ENCODE results near the gene ADRB1. TPM values are rescaled to one million over a fixed set of nuclear protein-coding genes. Genes with fewer than 3 reads are reported as not detected.

Gene ADRB1
- total and polyA plus RNA-seq, 2 of the 4 experiments (the other 2 are of a cell fraction): not detected

GRCh38 chr10:114000457-114001010 is 43.1 kb upstream of the ADRB1 start:
- no peaks in the 10 kb centered on the region for H3K79me1 ChIP-seq (ENCODE audit: low read depth in 1 of 2, low read length in 2 of 2)
- no peak overlapping the region for H3K9ac ChIP-seq (ENCODE audit: low read depth, low read length)
- ChIA-PET CTCF (no interaction called here), POLR2A (ENCODE audit: unreplicated experiment) (no interaction called here)
- peaks cover 5% of the 10 kb centered on the region for H3K27me3 ChIP-seq (ENCODE audit: control insufficient read depth, insufficient read depth, low read length)
- no peaks in the 10 kb centered on the region for H3K9me3 ChIP-seq (ENCODE audit: control insufficient read depth, insufficient read depth, low read length)
- H2BK15ac ChIP-seq (ENCODE audit: low read depth, low read length): no peak overlapping the region
- H2BK20ac ChIP-seq (ENCODE audit: low read depth, low read length): no peak overlapping the region
- no peak overlapping the region for H3K4me3 ChIP-seq (ENCODE audit: insufficient read depth, low read depth, low read length)
- H4K8ac ChIP-seq (ENCODE audit: low read depth in 2 of 2, low read length in 2 of 2): no peak overlapping the region
- no peaks in the 10 kb centered on the region for H3K4me1 ChIP-seq (ENCODE audit: control insufficient read depth, insufficient read depth, low read length)
- no peak overlapping the region for H3K56ac ChIP-seq (ENCODE audit: extremely low read depth, insufficient read depth, low read length)
- no peak overlapping the region for H4K91ac ChIP-seq (ENCODE audit: insufficient read depth, low read depth, low read length)
- no peak for ATAC-seq (ENCODE audit: low read depth)
- H3K4me2 ChIP-seq (ENCODE audit: low read depth, low read length): no peak overlapping the region
- dilution Hi-C loops (cut with HindIII; ENCODE audit: low sequenced_read_pairs, unreplicated experiment): no loop called here
- intact Hi-C loops (cut with micrococcal nuclease): no loop called here
- no peak overlapping the region for H2AK5ac ChIP-seq (ENCODE audit: low read depth, low read length)
- in situ Hi-C loops (cut with MboI; ENCODE audit: low sequenced_read_pairs): no loop called here
- no peaks in the 10 kb centered on the region for H4K20me1 ChIP-seq (ENCODE audit: insufficient read depth, low read length)
- H3K14ac ChIP-seq (replicated peaks; ENCODE audit: low read depth, low read length): no peak overlapping the region
- H2BK5ac ChIP-seq (ENCODE audit: low read depth, low read length, poor library complexity, severe bottlenecking): no peak overlapping the region
- no peaks in the 10 kb centered on the region for H3K36me3 ChIP-seq (ENCODE audit: control insufficient read depth, insufficient read depth, low read length)
- WGBS, 2 experiments (ENCODE audit: extremely low coverage in 2 of 2, insufficient read length in 1 of 2): 100% methylated on average over 2 of the region's 6 CpGs; no CpG with 5 or more reads in 1 of the 2 experiments
- no peaks in the 10 kb centered on the region for H3K9me1 ChIP-seq (ENCODE audit: insufficient read depth, low read length)
- H2BK120ac ChIP-seq (ENCODE audit: low read depth, low read length): no peak overlapping the region
- no peak overlapping the region for H4K5ac ChIP-seq (ENCODE audit: low read depth, low read length)
- BruUV-seq (replicated peaks): no TSS peak
- no peak overlapping the region for H2AFZ ChIP-seq (replicated peaks; ENCODE audit: low read length, poor library complexity)
- H3K4ac ChIP-seq (ENCODE audit: low read depth, low read length): no peak overlapping the region
- H2AK9ac ChIP-seq (replicated peaks; ENCODE audit: low read depth, low read length, poor library complexity): no peak overlapping the region
- no peak overlapping the region for H3K27ac ChIP-seq (ENCODE audit: insufficient read depth, low read length)
- H3K18ac ChIP-seq (ENCODE audit: low read depth, low read length): no peak overlapping the region
- H3K23ac ChIP-seq (ENCODE audit: low read depth, low read length): no peak overlapping the region
- TF ChIP-seq NFE2L2 (IDR thresholded peaks at IDR 0.05; ENCODE audit: low read depth, low read length) (no peak), POLR2A (IDR thresholded peaks at IDR 0.05; ENCODE audit: low read depth, low read length) (no peak), SMC3 (IDR thresholded peaks at IDR 0.05; ENCODE audit: low read depth, low read length) (no peak), RCOR1 (IDR thresholded peaks at IDR 0.05; ENCODE audit: insufficient replicate concordance, low read length) (no peak), MAZ (IDR thresholded peaks at IDR 0.05; ENCODE audit: borderline replicate concordance, low read depth, low read length) (no peak), BHLHE40 (IDR thresholded peaks at IDR 0.05; ENCODE audit: low read depth, low read length) (no peak), CHD1 (IDR thresholded peaks at IDR 0.05; ENCODE audit: low read depth, low read length) (no peak), USF2 (IDR thresholded peaks at IDR 0.05; ENCODE audit: low read depth, low read length) (no peak), RAD21 (IDR thresholded peaks at IDR 0.05; ENCODE audit: low read length) (no peak), FOS (IDR thresholded peaks at IDR 0.05; ENCODE audit: low read depth, low read length) (no peak), CEBPB (IDR thresholded peaks at IDR 0.05; ENCODE audit: low read depth, low read length) (no peak)
- DNase-seq: no peak
